GM19438 (cell line): ENCODE results near the gene DCUN1D3.
"Not testable (repeated sequence)": the region's sequence is repeated elsewhere in the genome, so short reads cannot be mapped to it uniquely, and the experiment has no call there.

ENCODE experiments used
- ATAC-seq: cut with Tn5 transposase; IDR thresholded peaks from one replicate; pipeline ENCODE4 v1.9.1; 2021; ENCODE audit warnings: low read depth; ENCODE audit not compliant: unreplicated experiment

Gene DCUN1D3

DNA sequence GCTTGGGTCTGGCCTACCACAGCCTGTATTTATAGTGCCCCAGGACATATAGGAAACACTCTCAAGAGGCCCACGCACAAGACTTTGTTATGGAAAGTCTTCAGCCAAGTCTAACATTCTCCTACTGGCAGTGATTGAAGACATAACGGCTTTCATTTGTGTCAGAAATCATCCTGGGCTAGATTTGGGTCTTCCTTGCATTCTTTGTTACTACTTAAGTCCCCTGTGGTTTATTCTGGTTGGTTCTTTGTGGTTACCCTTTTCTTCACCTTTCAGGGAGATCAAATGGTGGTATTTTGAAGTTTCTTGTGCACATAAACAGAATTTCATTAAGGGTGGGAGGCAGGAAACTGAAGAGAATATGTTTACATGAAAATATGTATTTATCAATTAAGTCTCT is 56.1 kb downstream of the DCUN1D3 start:
- no peak for ATAC-seq

GRCh38 chr16:20839504-20839903 is 60.7 kb downstream of the DCUN1D3 start:
- no peak for ATAC-seq

DNA sequence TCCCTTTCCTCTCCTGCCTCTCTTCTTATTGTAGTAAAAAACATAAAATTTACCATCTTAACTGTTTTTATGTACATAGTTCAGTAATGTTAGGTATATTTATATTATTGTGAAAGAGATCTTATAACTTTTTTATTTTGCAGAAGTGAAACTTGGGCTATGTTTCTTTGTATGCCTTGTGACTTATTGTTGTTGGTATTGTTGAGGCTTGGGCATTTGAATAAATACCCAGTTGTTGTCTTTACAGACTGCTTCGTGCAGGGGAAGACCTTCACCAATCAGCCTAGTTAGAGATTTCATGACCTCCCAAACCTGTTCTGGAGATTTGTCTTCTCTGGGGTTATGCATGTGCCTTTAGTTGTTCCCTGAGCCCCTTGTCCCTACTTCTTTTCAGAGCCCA is 61.9 kb downstream of the DCUN1D3 start:
- no peak for ATAC-seq

DNA sequence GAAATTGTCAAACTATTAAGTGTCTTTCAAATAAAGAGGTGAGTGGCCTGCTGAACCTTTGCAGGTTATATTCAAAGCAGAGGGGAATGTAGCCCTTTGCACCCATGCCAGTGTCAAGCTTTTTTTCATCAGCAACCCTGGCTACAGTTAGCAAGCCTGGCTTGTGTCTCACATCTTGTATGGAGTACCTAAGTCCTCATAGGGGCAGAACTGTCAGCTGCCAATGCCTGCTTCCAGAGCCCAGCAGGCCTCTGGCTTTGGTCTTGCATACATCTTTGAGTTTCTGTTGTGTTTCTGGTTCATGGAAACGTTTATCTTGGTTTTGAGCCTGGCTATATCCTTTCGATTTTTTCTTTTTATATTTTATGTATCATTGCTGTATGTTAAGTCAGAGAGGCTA is 67.1 kb downstream of the DCUN1D3 start:
- no peak for ATAC-seq

DNA sequence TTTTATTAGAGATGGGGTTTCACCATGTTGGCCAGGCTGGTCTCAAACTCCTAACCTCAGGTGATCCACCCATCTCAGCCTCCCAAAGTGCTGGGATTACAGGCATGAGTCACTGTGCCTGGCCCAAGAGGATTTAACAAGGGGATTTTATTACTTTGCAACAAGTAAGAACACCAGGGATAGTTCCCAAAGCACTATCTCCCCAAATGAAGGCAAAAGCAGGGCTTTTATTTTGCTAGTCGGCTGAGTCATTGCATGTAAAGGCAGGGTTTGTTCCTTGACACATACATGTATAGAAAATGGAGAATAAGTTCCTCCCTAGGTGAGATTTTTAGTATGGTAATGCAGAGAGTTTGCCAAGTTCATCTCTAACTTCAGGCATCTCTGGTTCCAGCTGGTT is 69.8 kb downstream of the DCUN1D3 start:
- no peak for ATAC-seq

- ATAC-seq: no peak
These were observed 70.6 kb downstream of the DCUN1D3 start for GRCh38 chr16:20829536-20829935.

DNA sequence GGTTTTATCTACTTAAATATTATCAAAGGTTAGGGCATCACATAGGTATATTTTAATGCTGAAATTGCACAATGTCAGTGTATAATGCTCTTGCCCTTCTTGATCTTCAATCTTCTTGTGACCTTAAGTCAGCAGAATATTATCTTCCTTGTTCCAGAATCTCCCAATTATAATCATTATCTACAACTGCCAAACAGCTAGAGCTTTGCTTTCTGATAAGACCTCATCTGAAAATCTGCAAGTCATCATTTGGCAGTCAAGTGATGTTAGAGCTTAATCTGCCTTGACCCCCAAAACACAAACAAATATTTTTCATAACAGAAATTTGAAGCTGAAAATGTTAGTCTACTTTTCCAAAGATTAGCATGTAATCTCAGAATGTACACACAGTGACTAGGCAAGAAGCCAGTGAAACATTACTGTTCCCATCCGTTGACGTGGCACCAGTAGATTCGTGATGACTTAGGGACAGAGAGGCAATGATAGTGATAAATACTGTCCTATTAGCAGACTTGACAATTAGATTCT is 74.1 kb downstream of the DCUN1D3 start:
- ATAC-seq: no peak

DNA sequence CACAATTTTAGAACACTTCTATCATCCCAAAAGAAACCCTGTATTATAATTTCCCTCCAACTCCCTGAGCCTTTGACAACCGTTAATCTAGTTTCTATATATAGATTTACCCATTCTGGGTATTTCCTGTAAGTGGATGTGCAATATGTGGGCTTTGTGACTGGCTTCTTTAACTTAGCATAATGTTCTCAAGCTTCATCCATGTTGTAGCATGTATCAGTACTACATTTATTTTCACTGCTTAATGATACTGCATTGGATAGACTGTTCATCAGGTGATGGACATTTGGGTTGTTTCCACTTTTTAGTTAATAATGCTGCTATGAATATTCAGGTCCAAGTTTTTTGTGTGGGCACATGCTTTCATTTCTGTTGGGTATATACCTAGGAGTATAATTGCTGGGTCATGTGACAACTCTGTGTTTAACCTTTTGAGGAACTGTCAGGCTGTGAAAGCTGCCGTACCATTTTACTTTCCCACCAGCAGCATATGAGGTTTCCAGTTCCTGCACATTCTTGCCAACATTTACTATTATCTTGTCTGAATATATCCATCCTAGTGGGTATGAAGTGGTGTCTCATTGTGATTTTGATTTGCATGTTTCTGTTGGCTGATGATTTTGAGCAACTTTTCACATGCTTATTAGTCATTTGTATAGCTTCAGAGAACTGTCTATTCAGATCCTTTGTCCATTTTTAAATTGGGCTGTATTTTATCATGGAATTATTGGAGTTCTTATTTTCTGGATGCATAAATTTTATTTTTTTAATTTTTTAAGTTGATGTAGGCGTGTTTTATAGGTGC is 77.4 kb downstream of the DCUN1D3 start:
- ATAC-seq: no peak

GRCh38 chr16:20821682-20822081 is 78.5 kb downstream of the DCUN1D3 start:
- no peak for ATAC-seq

DNA sequence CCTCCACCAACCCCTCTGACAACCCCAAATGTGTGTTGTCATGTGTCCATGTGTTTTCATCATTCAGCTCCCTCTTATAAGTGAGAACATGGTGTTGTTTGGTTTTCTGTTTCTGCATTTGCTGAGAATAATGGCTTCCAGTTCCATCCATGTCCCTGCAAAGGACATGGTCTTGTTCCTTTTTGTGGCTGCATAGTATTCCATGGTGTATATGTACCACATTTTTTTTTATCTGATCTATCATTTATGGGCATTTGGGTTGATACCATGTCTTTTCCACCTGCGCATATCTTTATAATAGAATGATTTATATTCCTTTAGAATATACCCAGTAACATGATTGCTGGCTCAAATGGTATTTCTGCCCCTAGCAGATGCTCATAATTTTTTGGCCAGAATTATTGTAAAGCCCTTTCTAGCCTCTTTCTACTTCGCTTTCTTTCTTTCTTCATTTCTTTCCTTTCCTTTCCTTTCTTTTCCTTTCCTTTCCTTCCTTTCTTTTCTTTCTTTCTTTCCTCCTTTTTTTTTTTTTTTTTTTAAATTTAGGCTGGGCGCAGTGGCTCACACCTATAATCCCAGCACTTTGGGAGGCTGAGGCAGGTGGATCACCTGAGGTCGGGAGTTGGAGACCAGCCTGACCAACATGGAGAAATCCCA is 81.1 kb downstream of the DCUN1D3 start:
- ATAC-seq: no peak

GRCh38 chr16:20814784-20815183 is 85.4 kb downstream of the DCUN1D3 start:
- no peak for ATAC-seq

DNA sequence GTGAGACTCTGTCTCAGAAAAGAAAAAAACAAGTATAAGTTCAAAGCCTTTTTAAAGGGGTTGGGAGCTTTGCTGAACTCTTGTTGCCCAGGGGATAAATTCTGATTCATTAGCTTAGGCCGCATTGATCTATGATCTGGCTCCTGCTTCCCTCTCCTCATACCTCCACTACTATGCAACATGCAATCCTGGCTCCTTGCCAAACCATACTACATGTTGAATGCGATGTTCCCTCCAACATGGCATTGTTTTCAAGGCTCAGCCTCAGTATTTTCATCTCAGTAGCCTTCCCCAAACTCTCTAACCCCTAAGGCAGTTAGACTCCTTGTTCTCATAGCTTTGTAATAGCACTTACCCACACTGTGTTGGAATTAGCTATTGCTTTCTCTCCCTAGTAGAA is 87.6 kb downstream of the DCUN1D3 start:
- no peak for ATAC-seq

DNA sequence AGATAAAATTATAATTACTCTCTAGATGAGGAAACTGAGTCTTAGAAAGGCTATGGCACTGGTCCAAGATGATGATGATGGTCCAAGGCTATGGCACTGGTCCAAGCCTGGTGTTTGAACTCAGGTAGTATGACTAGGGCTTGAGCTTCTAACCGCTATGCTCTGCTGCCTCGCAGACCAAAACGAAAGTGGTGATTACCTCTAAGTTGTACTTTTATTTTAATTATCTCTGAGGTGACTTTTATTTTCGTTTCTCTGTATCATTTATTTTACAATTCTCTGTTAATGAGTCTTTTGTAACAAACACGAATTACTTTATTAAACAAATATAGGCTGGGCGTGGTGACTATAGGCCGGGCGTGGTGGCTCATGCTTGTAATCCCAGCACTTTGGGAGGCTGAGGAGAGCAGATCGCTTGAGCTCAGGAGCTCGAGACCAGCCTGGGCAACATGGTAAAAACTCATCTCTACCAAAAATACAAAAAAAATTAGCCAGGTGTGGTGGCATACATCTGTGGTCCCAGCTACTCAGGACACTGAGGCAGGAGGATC is 88.2 kb downstream of the DCUN1D3 start:
- no peak for ATAC-seq

- no peak for ATAC-seq
These were observed 92.3 kb downstream of the DCUN1D3 start for GRCh38 chr16:20807862-20808261.

GRCh38 chr16:20806168-20807050 is 93.7 kb downstream of the DCUN1D3 start, which contains the start of the genes ERI2 and REXO5:
Gene ERI2, minus strand, starts transcription at chr16:20806472. Its CDS starts 42 bp downstream, at chr16:20806430.
Gene REXO5, plus strand, starts transcription at chr16:20806527. Its CDS starts 427 bp downstream, at chr16:20806954.
- ATAC-seq: peak; percentile 77

GRCh38 chr16:20805684-20806167 is 94.4 kb downstream of the DCUN1D3 start:
- ATAC-seq: not testable (repeated sequence)
